K562 (cell line): ENCODE results near the gene C10orf105. TPM values are rescaled to one million over a fixed set of nuclear protein-coding genes. Genes with fewer than 3 reads are reported as not detected.

Experiments used
- CBFA2T2 ChIP-seq: fragments of 450-650 bp; conservative IDR thresholded peaks from 2 replicates; pipeline ENCODE4 v1.6.1; 2017; ENCODE audit warnings: mild to moderate bottlenecking
- HMG20A ChIP-seq: fragments of 450-650 bp; formaldehyde crosslinking; conservative IDR thresholded peaks from 2 replicates; pipeline ENCODE4 v1.4.0; 2020; ENCODE audit warnings: mild to moderate bottlenecking, mixed read lengths
- POLR3G ChIP-seq: IDR thresholded peaks from 2 replicates; pipeline ENCODE4 v1.6.1; 2011; ENCODE audit not compliant: insufficient read length, insufficient replicate concordance; ENCODE audit errors: extremely low read depth
- RCOR1 ChIP-seq, 2 experiments: IDR thresholded peaks; 2 replicates each; pipeline ENCODE4 v1.6.1; 2012; ENCODE audit warnings: low read depth in 2 of 2, low read length in 2 of 2, borderline replicate concordance in 1 of 2, improper control_type of control experiment in 1 of 2
- SMAD2 ChIP-seq: fragments of 150-350 bp; IDR thresholded peaks from 2 replicates; pipeline ENCODE4 v1.6.1; 2014; ENCODE audit warnings: low read depth, mild to moderate bottlenecking, low read length
- SMARCA4 ChIP-seq: fragments of 450-650 bp; IDR thresholded peaks from 2 replicates; pipeline ENCODE4 v1.6.1; 2016
- SMARCB1 ChIP-seq: IDR thresholded peaks from 2 replicates; pipeline ENCODE4 v1.6.1; 2011; ENCODE audit warnings: improper control_type of control experiment, low read depth; ENCODE audit not compliant: insufficient read length
- SMARCC2 ChIP-seq: fragments of 450-650 bp; IDR thresholded peaks from 2 replicates; pipeline ENCODE4 v1.6.1; 2017; ENCODE audit warnings: antibody characterized with exemption, moderate library complexity, mild to moderate bottlenecking, low read depth
- SMC3 ChIP-seq: conservative IDR thresholded peaks from 2 replicates; pipeline ENCODE4 v1.6.1; 2011; ENCODE audit warnings: low read depth, low read length, improper control_type of control experiment; ENCODE audit not compliant: insufficient read depth
- ZNF133 ChIP-seq: fragments of 250-450 bp; sonication (Bioruptor Pico); IDR thresholded peaks from 2 replicates; pipeline ENCODE4 v1.4.0; 2020; ENCODE audit warnings: mild to moderate bottlenecking
- ZNF699 ChIP-seq: fragments of 250-450 bp; sonication (Bioruptor Pico); IDR thresholded peaks from 2 replicates; pipeline ENCODE4 v1.8.0; 2021; ENCODE audit warnings: mild to moderate bottlenecking, moderate library complexity; ENCODE audit not compliant: insufficient replicate concordance
- ZNF785 ChIP-seq: fragments of 250-450 bp; sonication (Bioruptor Pico); IDR thresholded peaks from 2 replicates; pipeline ENCODE4 v1.4.0; 2020; ENCODE audit warnings: mild to moderate bottlenecking
- polyA plus RNA-seq, 8 experiments: library from polyadenylated mRNA; depleted of rRNA in 4 of 8; stranded (reverse) in 5 of 8; unstranded in 3 of 8; fragments of >200 nt; fragmentation: Nextera tagmentation in 2 of 8; fragmentation: Illumina TruSeq in 1 of 8; extraction: Ambion mirVana in 2 of 8; extraction: Trizol in 1 of 8; gene quantifications; 2 replicates each; pipeline versions ENCODE4 v1.2.1 to v1.2.3, GENCODE V29; 2011 to 2014; ENCODE audit warnings: inconsistent platforms in 1 of 8, missing spikeins in 1 of 8
- total RNA-seq, 7 experiments: library from RNA; depleted of rRNA in 6 of 7; stranded (reverse); fragments of >200 nt in 6 of 7; fragmentation: Illumina TruSeq in 2 of 7; extraction: Trizol in 2 of 7; gene quantifications; 2 replicates each; pipeline versions ENCODE4 v1.2.1 to v1.2.3, GENCODE V29; 2011 to 2021; ENCODE audit warnings: low replicate concordance in 1 of 7
- TF ChIP-seq, protein P1 (sequence below): sonication (generic); formaldehyde crosslinking; IDR thresholded peaks from 2 replicates; pipeline ENCODE4 v1.8.0; 2022; ENCODE audit warnings: mild to moderate bottlenecking, missing genetic modification reagents
- TF ChIP-seq, protein P2 (sequence below), 2 experiments: fragments of 250-450 bp in 1 of 2; fragments of 450-650 bp in 1 of 2; sonication (Bioruptor Pico) in 1 of 2; IDR thresholded peaks; 2 replicates each; pipeline versions ENCODE4 v1.6.1 to v1.8.0; 2016 to 2021; ENCODE audit warnings: mild to moderate bottlenecking in 2 of 2, moderate library complexity in 2 of 2, missing compliant biosample characterization in 1 of 2, missing genetic modification characterization in 1 of 2
- TF ChIP-seq, protein P3 (sequence below): fragments of 250-450 bp; sonication (Bioruptor Pico); IDR thresholded peaks from 2 replicates; pipeline ENCODE4 v1.5.0; 2021; ENCODE audit warnings: mild to moderate bottlenecking, moderate library complexity
- TF ChIP-seq, protein P4 (sequence below): fragments of 450-650 bp; IDR thresholded peaks from 2 replicates; pipeline ENCODE4 v1.6.1; 2018; ENCODE audit warnings: mild to moderate bottlenecking, low read depth; ENCODE audit not compliant: partially characterized antibody
- TF ChIP-seq, protein P5 (sequence below): fragments of 250-450 bp; sonication (Bioruptor Pico); IDR thresholded peaks from 2 replicates; pipeline ENCODE4 v1.5.0; 2021

The C10orf105 gene
- total and polyA plus RNA-seq, 9 of the 15 experiments (the other 6 are each of a cell fraction or from before 2014, with no cell fraction given), result 0.03 to 0.25 (median 0.04) TPM; not detected in 3

DNA sequence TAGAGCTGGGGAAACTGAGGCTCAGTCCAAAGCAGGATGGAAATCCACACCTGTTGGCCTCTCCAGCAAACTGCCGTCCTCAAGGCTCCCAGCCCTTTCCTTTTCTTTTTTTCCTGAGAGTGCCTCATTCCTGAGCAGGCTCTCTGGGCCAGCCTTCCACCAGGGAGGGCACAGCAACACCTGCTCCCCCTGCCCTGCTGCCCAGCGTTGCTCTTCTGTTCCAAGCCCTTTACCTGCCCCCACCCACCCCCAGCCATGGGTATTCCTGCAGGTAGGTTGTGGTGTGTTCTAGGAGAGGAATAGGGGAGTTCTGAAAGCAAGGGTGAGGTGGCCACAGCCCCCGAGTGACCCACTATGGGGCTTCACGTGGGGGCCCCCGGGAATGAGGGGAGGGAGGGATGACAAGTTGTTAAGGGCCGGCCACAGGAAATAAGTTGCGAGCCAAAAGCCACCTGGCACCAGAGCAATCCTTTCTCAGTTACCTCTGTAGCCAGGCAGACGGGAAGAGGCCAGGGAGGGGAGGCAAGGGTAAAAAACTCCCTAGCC lies 34.5 kb upstream of the C10orf105 start (continued):
- TF ChIP-seq, protein P1, sequence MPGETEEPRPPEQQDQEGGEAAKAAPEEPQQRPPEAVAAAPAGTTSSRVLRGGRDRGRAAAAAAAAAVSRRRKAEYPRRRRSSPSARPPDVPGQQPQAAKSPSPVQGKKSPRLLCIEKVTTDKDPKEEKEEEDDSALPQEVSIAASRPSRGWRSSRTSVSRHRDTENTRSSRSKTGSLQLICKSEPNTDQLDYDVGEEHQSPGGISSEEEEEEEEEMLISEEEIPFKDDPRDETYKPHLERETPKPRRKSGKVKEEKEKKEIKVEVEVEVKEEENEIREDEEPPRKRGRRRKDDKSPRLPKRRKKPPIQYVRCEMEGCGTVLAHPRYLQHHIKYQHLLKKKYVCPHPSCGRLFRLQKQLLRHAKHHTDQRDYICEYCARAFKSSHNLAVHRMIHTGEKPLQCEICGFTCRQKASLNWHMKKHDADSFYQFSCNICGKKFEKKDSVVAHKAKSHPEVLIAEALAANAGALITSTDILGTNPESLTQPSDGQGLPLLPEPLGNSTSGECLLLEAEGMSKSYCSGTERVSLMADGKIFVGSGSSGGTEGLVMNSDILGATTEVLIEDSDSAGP, result no peak
- TF ChIP-seq POLR3G (no peak), ZNF133 (CRISPR knock-in tag) (no peak), SMC3 (no peak), SMARCC2 (no peak), HMG20A (no peak), SMARCA4 (no peak), CBFA2T2 (no peak), SMARCB1 (no peak), ZNF699 (no peak), ZNF785 (CRISPR knock-in tag) (no peak), RCOR1 (IDR thresholded peaks at IDR 0.05; ENCODE audit: borderline replicate concordance in 1 of 2, low read depth in 2 of 2, low read length in 2 of 2) (no peak), SMAD2 (no peak)
- TF ChIP-seq, protein P2, sequence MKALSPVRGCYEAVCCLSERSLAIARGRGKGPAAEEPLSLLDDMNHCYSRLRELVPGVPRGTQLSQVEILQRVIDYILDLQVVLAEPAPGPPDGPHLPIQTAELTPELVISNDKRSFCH (CRISPR knock-in tag; IDR thresholded peaks at IDR 0.05), result no peak
- TF ChIP-seq, protein P2 (tag; IDR thresholded peaks at IDR 0.05), result no peak
- TF ChIP-seq, protein P3, sequence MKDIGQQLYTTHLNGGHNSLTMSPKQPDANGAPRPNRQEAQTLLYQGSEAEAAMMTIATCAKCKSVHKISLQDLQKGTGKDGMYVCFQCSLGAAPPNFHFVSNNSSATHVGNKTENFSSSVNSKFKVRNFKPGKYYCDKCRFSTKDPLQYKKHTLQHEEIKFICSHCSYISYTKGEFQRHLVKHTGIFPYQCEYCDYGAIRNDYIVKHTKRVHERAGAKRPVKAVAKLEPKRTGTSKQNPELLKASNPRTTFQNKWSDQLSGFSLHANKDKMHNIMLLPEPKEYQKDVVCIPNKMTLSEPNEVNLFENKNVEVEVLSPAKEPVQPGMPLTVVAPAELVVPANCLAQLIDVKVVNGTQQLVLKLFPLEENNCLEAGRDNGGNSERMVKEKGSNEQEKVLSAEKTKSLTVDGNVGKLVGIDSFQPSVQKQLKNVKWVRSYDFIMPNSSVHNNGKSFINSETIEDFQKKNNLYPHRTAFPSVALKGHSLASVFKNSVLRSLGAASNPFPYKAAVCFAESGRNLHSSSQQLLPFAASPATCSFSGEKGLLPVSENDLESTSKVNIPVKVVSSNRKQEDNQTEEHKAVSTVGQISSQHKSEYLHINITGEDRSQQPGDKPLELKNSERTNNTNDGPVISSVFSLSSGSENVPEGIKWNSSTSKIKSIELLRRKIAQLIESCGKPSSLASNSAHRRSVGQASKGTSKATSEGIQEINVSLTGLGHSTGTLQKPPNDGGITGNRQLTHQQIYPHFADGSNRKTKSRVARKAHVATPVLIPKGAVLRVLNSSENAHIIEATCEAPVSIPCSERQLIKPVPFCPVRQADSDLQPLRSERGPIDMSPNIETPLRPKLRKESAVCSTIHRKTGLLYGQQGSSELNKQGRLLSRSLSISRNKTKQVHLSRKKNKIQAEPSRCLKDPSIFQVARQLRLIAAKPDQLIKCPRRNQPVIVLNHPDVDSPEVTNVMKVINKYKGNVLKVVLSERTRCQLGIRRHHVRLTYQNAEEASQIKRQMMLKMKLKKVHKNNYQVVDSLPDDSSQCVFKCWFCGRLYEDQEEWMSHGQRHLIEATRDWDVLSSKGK, result no peak
- TF ChIP-seq, protein P4, sequence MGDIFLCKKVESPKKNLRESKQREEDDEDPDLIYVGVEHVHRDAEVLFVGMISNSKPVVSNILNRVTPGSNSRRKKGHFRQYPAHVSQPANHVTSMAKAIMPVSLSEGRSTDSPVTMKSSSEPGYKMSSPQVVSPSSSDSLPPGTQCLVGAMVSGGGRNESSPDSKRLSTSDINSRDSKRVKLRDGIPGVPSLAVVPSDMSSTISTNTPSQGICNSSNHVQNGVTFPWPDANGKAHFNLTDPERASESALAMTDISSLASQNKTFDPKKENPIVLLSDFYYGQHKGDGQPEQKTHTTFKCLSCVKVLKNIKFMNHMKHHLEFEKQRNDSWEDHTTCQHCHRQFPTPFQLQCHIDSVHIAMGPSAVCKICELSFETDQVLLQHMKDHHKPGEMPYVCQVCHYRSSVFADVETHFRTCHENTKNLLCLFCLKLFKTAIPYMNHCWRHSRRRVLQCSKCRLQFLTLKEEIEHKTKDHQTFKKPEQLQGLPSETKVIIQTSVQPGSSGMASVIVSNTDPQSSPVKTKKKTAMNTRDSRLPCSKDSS, result no peak
- TF ChIP-seq, protein P5, sequence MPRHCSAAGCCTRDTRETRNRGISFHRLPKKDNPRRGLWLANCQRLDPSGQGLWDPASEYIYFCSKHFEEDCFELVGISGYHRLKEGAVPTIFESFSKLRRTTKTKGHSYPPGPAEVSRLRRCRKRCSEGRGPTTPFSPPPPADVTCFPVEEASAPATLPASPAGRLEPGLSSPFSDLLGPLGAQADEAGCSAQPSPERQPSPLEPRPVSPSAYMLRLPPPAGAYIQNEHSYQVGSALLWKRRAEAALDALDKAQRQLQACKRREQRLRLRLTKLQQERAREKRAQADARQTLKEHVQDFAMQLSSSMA (CRISPR knock-in tag), result peak; percentile 63; the same call in 1 of the 2 replicates
